IMR-90 (cell line): ENCODE data around the gene EPB41L3. TPM values are rescaled to one million over a fixed set of nuclear protein-coding genes. Genes with fewer than 3 reads are reported as not detected.

Experiments used
- ATAC-seq: fragments of 200-7000 bp; cut with Tn5 transposase; 2 replicates; pipeline ENCODE4 v1.9.1; 2020; ENCODE audit warnings: low read depth, mild to moderate bottlenecking, moderate library complexity
- BruUV-seq: library from RNA; stranded (reverse); fragments of 400-500 nt; replicated peaks from 2 replicates; lab custom pipeline; 2021; lab: Mats Ljungman, UMichigan
- CTCF ChIA-PET: fragments of 300-600 bp; formaldehyde crosslinking; extraction: SDS; loops from one replicate; lab custom pipeline; 2021; ENCODE audit warnings: antibody characterized with exemption; lab: Yijun Ruan, JAX
- POLR2A ChIA-PET: fragments of 300-600 bp; sonication (Branson Sonifier 250); formaldehyde crosslinking; loops from one replicate; lab custom pipeline; 2022; ENCODE audit warnings: antibody characterized with exemption; ENCODE audit not compliant: unreplicated experiment; lab: Charles Lee
- DNase-seq: peaks from one replicate; pipeline ENCODE4 v3.0.0; 2013
- H2AFZ ChIP-seq: replicated peaks from 2 replicates; pipeline ENCODE3; 2013; ENCODE audit warnings: low read length, mild to moderate bottlenecking; ENCODE audit not compliant: poor library complexity
- H2AK5ac ChIP-seq: 2 replicates; pipeline ENCODE4 v1.6.1; 2013; ENCODE audit warnings: low read depth, low read length, inconsistent platforms
- H2AK9ac ChIP-seq: replicated peaks from 2 replicates; pipeline ENCODE3; 2013; ENCODE audit warnings: mild to moderate bottlenecking, low read depth, low read length, moderate library complexity; ENCODE audit not compliant: poor library complexity
- H2BK120ac ChIP-seq: 2 replicates; pipeline ENCODE4 v1.6.1; 2013; ENCODE audit warnings: low read depth, low read length, inconsistent platforms
- H2BK15ac ChIP-seq: 3 replicates; pipeline ENCODE4 v1.6.1; 2013; ENCODE audit warnings: low read depth, low read length, inconsistent platforms
- H2BK20ac ChIP-seq: 2 replicates; pipeline ENCODE4 v1.6.1; 2013; ENCODE audit warnings: low read depth, mild to moderate bottlenecking, inconsistent platforms, low read length, moderate library complexity
- H2BK5ac ChIP-seq: 2 replicates; pipeline ENCODE4 v1.6.1; 2013; ENCODE audit warnings: mild to moderate bottlenecking, low read depth, low read length, inconsistent platforms; ENCODE audit not compliant: poor library complexity, severe bottlenecking
- H3K14ac ChIP-seq: replicated peaks from 2 replicates; pipeline ENCODE4 v1.6.1; 2013; ENCODE audit warnings: low read depth, low read length, inconsistent platforms
- H3K18ac ChIP-seq: 2 replicates; pipeline ENCODE4 v1.6.1; 2013; ENCODE audit warnings: low read depth, low read length, control low read depth
- H3K23ac ChIP-seq: 2 replicates; pipeline ENCODE4 v1.6.1; 2013; ENCODE audit warnings: low read depth, low read length, inconsistent platforms
- H3K27ac ChIP-seq: 2 replicates; pipeline ENCODE4 v1.5.1; 2013; ENCODE audit warnings: mild to moderate bottlenecking, control low read depth, low read length; ENCODE audit not compliant: insufficient read depth
- H3K27me3 ChIP-seq: 2 replicates; pipeline ENCODE4 v1.6.1; 2013; ENCODE audit warnings: low read length; ENCODE audit not compliant: control insufficient read depth, insufficient read depth
- H3K36me3 ChIP-seq: 2 replicates; pipeline ENCODE4 v1.6.1; 2013; ENCODE audit warnings: low read length, mixed read lengths; ENCODE audit not compliant: control insufficient read depth, insufficient read depth
- H3K4ac ChIP-seq: 2 replicates; pipeline ENCODE4 v1.6.1; 2013; ENCODE audit warnings: low read depth, low read length, inconsistent platforms
- H3K4me1 ChIP-seq: 2 replicates; pipeline ENCODE4 v1.6.1; 2013; ENCODE audit warnings: low read length, mixed read lengths; ENCODE audit not compliant: control insufficient read depth, insufficient read depth
- H3K4me2 ChIP-seq: 2 replicates; pipeline ENCODE4 v1.6.1; 2013; ENCODE audit warnings: low read depth, mild to moderate bottlenecking, control low read depth, low read length, moderate library complexity
- H3K4me3 ChIP-seq: 2 replicates; pipeline ENCODE4 v1.5.1; 2013; ENCODE audit warnings: low read depth, mild to moderate bottlenecking, control low read depth, low read length, moderate library complexity; ENCODE audit not compliant: insufficient read depth
- H3K56ac ChIP-seq: 2 replicates; pipeline ENCODE4 v1.6.1; 2013; ENCODE audit warnings: low read length, inconsistent platforms; ENCODE audit not compliant: insufficient read depth; ENCODE audit errors: extremely low read depth
- H3K79me1 ChIP-seq, 2 experiments: 2 replicates each; pipeline ENCODE4 v1.6.1; 2013; ENCODE audit warnings: low read length in 2 of 2, inconsistent platforms in 1 of 2, low read depth in 1 of 2
- H3K9ac ChIP-seq: 2 replicates; pipeline ENCODE4 v1.6.1; 2013; ENCODE audit warnings: low read depth, low read length, control low read depth
- H3K9me1 ChIP-seq: 2 replicates; pipeline ENCODE4 v1.6.1; 2013; ENCODE audit warnings: low read length, inconsistent platforms; ENCODE audit not compliant: insufficient read depth
- H3K9me3 ChIP-seq: 2 replicates; pipeline ENCODE4 v1.6.1; 2013; ENCODE audit warnings: low read length; ENCODE audit not compliant: control insufficient read depth, insufficient read depth
- H4K20me1 ChIP-seq: 2 replicates; pipeline ENCODE4 v1.6.1; 2013; ENCODE audit warnings: low read length, inconsistent platforms; ENCODE audit not compliant: insufficient read depth
- H4K5ac ChIP-seq: 2 replicates; pipeline ENCODE4 v1.6.1; 2013; ENCODE audit warnings: mild to moderate bottlenecking, low read depth, low read length, control low read depth
- H4K8ac ChIP-seq, 2 experiments: 2 replicates each; pipeline ENCODE4 v1.6.1; 2013; ENCODE audit warnings: low read depth in 2 of 2, low read length in 2 of 2, control low read depth in 1 of 2, inconsistent platforms in 1 of 2
- H4K91ac ChIP-seq: 2 replicates; pipeline ENCODE4 v1.6.1; 2013; ENCODE audit warnings: low read depth, low read length, inconsistent platforms; ENCODE audit not compliant: insufficient read depth
- BHLHE40 ChIP-seq: fragments of 150-350 bp; IDR thresholded peaks from 2 replicates; pipeline ENCODE4 v1.6.1; 2016; ENCODE audit warnings: mild to moderate bottlenecking, low read depth, low read length
- MAZ ChIP-seq: IDR thresholded peaks from 2 replicates; pipeline ENCODE4 v1.6.1; 2012; ENCODE audit warnings: low read depth, mild to moderate bottlenecking, low read length, improper control_type of control experiment, moderate library complexity, borderline replicate concordance
- MXI1 ChIP-seq: IDR thresholded peaks from 2 replicates; pipeline ENCODE4 v1.6.1; 2012; ENCODE audit warnings: low read depth, mild to moderate bottlenecking, low read length, moderate library complexity, borderline replicate concordance
- NFE2L2 ChIP-seq: fragments of 150-350 bp; IDR thresholded peaks from 2 replicates; pipeline ENCODE4 v1.6.1; 2016; ENCODE audit warnings: low read depth, mild to moderate bottlenecking, low read length
- RAD21 ChIP-seq: IDR thresholded peaks from 2 replicates; pipeline ENCODE4 v1.6.1; 2012; ENCODE audit warnings: low read length, improper control_type of control experiment
- RCOR1 ChIP-seq: IDR thresholded peaks from 2 replicates; pipeline ENCODE4 v1.6.1; 2012; ENCODE audit warnings: mild to moderate bottlenecking, low read length, improper control_type of control experiment; ENCODE audit not compliant: insufficient replicate concordance
- RFX5 ChIP-seq: IDR thresholded peaks from 2 replicates; pipeline ENCODE4 v1.8.0; 2012; ENCODE audit warnings: low read depth, mild to moderate bottlenecking, low read length, moderate library complexity
- SMC3 ChIP-seq: fragments of 150-350 bp; IDR thresholded peaks from 2 replicates; pipeline ENCODE4 v1.6.1; 2016; ENCODE audit warnings: low read depth, mild to moderate bottlenecking, antibody characterized with exemption, low read length, moderate library complexity
- USF2 ChIP-seq: fragments of 150-350 bp; IDR thresholded peaks from 2 replicates; pipeline ENCODE4 v1.6.1; 2017; ENCODE audit warnings: mild to moderate bottlenecking, antibody characterized with exemption, low read length, low read depth
- WGBS, 2 experiments: methylation state at CpG; one replicate each; pipeline versions ENCODE4 v1.1.5 to v1.1.7; 2013; ENCODE audit warnings: missing lambda C conversion rate in 2 of 2; ENCODE audit not compliant: insufficient read length in 1 of 2; ENCODE audit errors: extremely low coverage in 2 of 2; 5-methylcytosine and 5-hydroxymethylcytosine counted together
- dilution Hi-C: fragments of 300-500 bp; cut with HindIII; formaldehyde crosslinking; loops from one replicate; pipeline ENCODE4 v1.14.3; 2018; ENCODE audit warnings: low sequenced_read_pairs; ENCODE audit not compliant: unreplicated experiment
- in situ Hi-C: fragments of 300-500 bp; cut with MboI; formaldehyde crosslinking; loops from 3 replicates; pipeline ENCODE4 v1.14.3; 2019; ENCODE audit warnings: low sequenced_read_pairs, inconsistent platforms, mixed read lengths
- intact Hi-C: fragments of 100-400 bp; cut with micrococcal nuclease; formaldehyde crosslinking; loops from 2 replicates; pipeline ENCODE4 v1.10.0; 2022
- polyA plus RNA-seq, 3 experiments: library from polyadenylated mRNA; depleted of rRNA; stranded (reverse); fragments of >200 nt; gene quantifications; 2 replicates each; pipeline ENCODE4 v1.2.3, GENCODE V29; 2012; ENCODE audit warnings: low replicate concordance in 1 of 3
- total RNA-seq: library from RNA; depleted of rRNA; stranded (reverse); fragments of >200 nt; gene quantifications from 2 replicates; pipeline ENCODE4 v1.2.3, GENCODE V29; 2012
- TF ChIP-seq, protein P1 (sequence below): fragments of 150-350 bp; IDR thresholded peaks from 2 replicates; pipeline ENCODE4 v1.6.1; 2016; ENCODE audit warnings: low read depth, mild to moderate bottlenecking, low read length, moderate library complexity, borderline replicate concordance

EPB41L3 gene
- total and polyA plus RNA-seq, 2 of the 4 experiments (the other 2 are of a cell fraction) = 36.6 to 70.3 TPM

GRCh38 chr18:5434425-5434824, 109.4 kb downstream of the EPB41L3 start:
- WGBS, 2 experiments = no CpG with 5 or more reads among the region's 4 CpGs
- Histone ChIP-seq H2BK5ac (no peak overlapping the region), H3K4me3 (no peak overlapping the region), H3K27me3 (no peaks in the 10 kb centered on the region), H3K79me1 (peaks cover 0 to 3% of the 10 kb centered on the region in 2 experiments; a peak in 1 of 4 replicates), H2BK20ac (no peak overlapping the region), H2AK9ac (no peak overlapping the region), H3K14ac (no peak overlapping the region), H2BK120ac (no peak overlapping the region), H2AFZ (no peak overlapping the region), H3K36me3 (peaks cover 3% of the 10 kb centered on the region; the same call in 1 of the 2 replicates), H4K8ac (no peak overlapping the region), H3K18ac (no peak overlapping the region), H3K4me1 (no peaks in the 10 kb centered on the region), H4K20me1 (no peaks in the 10 kb centered on the region), H3K9me1 (no peaks in the 10 kb centered on the region), H3K56ac (no peak overlapping the region), H3K23ac (no peak overlapping the region), H3K4ac (no peak overlapping the region), H3K9ac (no peak overlapping the region), H4K5ac (no peak overlapping the region), H2AK5ac (no peak overlapping the region), H2BK15ac (no peak overlapping the region), H4K91ac (no peak overlapping the region), H3K27ac (no peak overlapping the region), H3K4me2 (no peak overlapping the region), H3K9me3 (no peaks in the 10 kb centered on the region)
- ATAC-seq (no peak), DNase-seq (peak; percentile 50)
- ChIA-PET POLR2A (no interaction called here), CTCF (no interaction called here)
- dilution Hi-C loops = no loop called here
- intact Hi-C loops = no loop called here
- BruUV-seq = no TSS peak
- in situ Hi-C loops = no loop called here
- no peak for TF ChIP-seq RAD21
- no peak for TF ChIP-seq RFX5
- no peak for TF ChIP-seq USF2
- TF ChIP-seq MAZ = no peak
- no peak for TF ChIP-seq NFE2L2
- no peak for TF ChIP-seq RCOR1
- TF ChIP-seq, protein P1, sequence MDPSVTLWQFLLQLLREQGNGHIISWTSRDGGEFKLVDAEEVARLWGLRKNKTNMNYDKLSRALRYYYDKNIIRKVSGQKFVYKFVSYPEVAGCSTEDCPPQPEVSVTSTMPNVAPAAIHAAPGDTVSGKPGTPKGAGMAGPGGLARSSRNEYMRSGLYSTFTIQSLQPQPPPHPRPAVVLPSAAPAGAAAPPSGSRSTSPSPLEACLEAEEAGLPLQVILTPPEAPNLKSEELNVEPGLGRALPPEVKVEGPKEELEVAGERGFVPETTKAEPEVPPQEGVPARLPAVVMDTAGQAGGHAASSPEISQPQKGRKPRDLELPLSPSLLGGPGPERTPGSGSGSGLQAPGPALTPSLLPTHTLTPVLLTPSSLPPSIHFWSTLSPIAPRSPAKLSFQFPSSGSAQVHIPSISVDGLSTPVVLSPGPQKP = no peak
- no peak for TF ChIP-seq MXI1
- no peak for TF ChIP-seq BHLHE40
- TF ChIP-seq SMC3 = no peak
